GM12892 (cell line): ENCODE data around the gene NRCAM.

Source experiments
- POLR2AphosphoS5 ChIP-seq: IDR thresholded peaks from 2 replicates; pipeline ENCODE4 v1.6.1; 2011; ENCODE audit warnings: low read depth, low read length, control low read depth
- TAF1 ChIP-seq: IDR thresholded peaks from 2 replicates; pipeline ENCODE4 v1.6.1; 2011; ENCODE audit warnings: low read depth, mild to moderate bottlenecking, control low read depth, low read length, borderline replicate concordance

DNA sequence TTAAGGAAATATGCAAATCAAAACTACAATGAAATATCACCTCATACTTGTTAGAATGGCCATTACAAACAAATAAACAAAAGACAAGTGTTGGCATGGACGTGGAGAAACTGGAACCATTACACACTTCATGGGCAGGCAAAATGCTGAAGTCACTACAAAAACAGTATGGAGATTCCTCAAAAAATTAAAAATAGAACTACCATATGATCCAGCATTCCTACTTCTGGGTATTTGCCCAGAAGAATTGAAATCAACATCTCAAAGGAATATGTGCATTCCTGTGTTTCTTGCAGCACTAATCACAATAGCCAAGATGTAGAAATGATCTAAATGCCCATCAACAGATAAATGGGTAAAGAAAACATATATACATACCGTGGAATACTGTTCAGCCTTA, 83.6 kb downstream of the NRCAM start:
- TF ChIP-seq TAF1 (no peak), POLR2AphosphoS5 (no peak)
